ENCODE measurements around the gene FADD.
"Not testable (repeated sequence)": the region's sequence is repeated elsewhere in the genome, so short reads cannot be mapped to it uniquely, and the experiment has no call there.

The FADD gene

GRCh38 chr11:70206982-70207376 is 3.9 kb downstream of the FADD start:
- Histone ChIP-seq H3K9me3 (ENCODE audit: control insufficient read depth in 1 of 2, low read length in 2 of 2) (no peaks in the 10 kb centered on the region), H3K4me1 (ENCODE audit: control insufficient read depth in 1 of 2, insufficient read depth in 2 of 2, low read length in 2 of 2) (peaks cover 9 to 23% of the 10 kb centered on the region in 2 donors), H3K27me3 (ENCODE audit: low read depth, low read length) (no peaks in the 10 kb centered on the region), H3K27ac (ENCODE audit: low read length) (no peak overlapping the region), H3K4me3 (ENCODE audit: low read depth in 1 of 2, low read length in 2 of 2) (no peak overlapping the region), H3K36me3 (ENCODE audit: control insufficient read depth in 1 of 2, insufficient read depth in 2 of 2, low read length in 2 of 2) (peaks cover 18 to 44% of the 10 kb centered on the region in 2 donors)

GRCh38 chr11:70207531-70208131 is 4.5 kb downstream of the FADD start:
- no peak overlapping the region for H3K27ac ChIP-seq (ENCODE audit: low read length)
- peaks cover 18 to 44% of the 10 kb centered on the region in 2 donors for H3K36me3 ChIP-seq (ENCODE audit: control insufficient read depth in 1 of 2, insufficient read depth in 2 of 2, low read length in 2 of 2)
- no peaks in the 10 kb centered on the region for H3K27me3 ChIP-seq (ENCODE audit: low read depth, low read length)
- H3K4me3 ChIP-seq (ENCODE audit: low read depth in 1 of 2, low read length in 2 of 2): no peak overlapping the region
- no peaks in the 10 kb centered on the region for H3K9me3 ChIP-seq (ENCODE audit: control insufficient read depth in 1 of 2, low read length in 2 of 2)
- H3K4me1 ChIP-seq (ENCODE audit: control insufficient read depth in 1 of 2, insufficient read depth in 2 of 2, low read length in 2 of 2): peaks cover 9 to 20% of the 10 kb centered on the region in 2 donors

- H3K9me3 ChIP-seq (ENCODE audit: control insufficient read depth in 1 of 2, low read length in 2 of 2): no peaks in the 10 kb centered on the region
- peaks cover 5 to 10% of the 10 kb centered on the region in 2 donors for H3K4me1 ChIP-seq (ENCODE audit: control insufficient read depth in 1 of 2, insufficient read depth in 2 of 2, low read length in 2 of 2)
- no peaks in the 10 kb centered on the region for H3K27me3 ChIP-seq (ENCODE audit: low read depth, low read length)
- H3K27ac ChIP-seq (ENCODE audit: low read length): no peak overlapping the region
- H3K36me3 ChIP-seq (ENCODE audit: control insufficient read depth in 1 of 2, insufficient read depth in 2 of 2, low read length in 2 of 2): peaks cover 18 to 36% of the 10 kb centered on the region in 2 donors
- no peak overlapping the region for H3K4me3 ChIP-seq (ENCODE audit: low read depth in 1 of 2, low read length in 2 of 2)
These were observed 6.4 kb downstream of the FADD start for GRCh38 chr11:70209391-70209912.

GRCh38 chr11:70210051-70210501 is 7.0 kb downstream of the FADD start:
- no peaks in the 10 kb centered on the region for H3K27me3 ChIP-seq (ENCODE audit: low read depth, low read length)
- H3K27ac ChIP-seq (ENCODE audit: low read length): no peak overlapping the region
- H3K36me3 ChIP-seq (ENCODE audit: control insufficient read depth in 1 of 2, insufficient read depth in 2 of 2, low read length in 2 of 2): peaks cover 18 to 36% of the 10 kb centered on the region in 2 donors
- H3K4me3 ChIP-seq (ENCODE audit: low read depth in 1 of 2, low read length in 2 of 2): no peak overlapping the region
- peaks cover 0 to 4% of the 10 kb centered on the region in 2 donors for H3K4me1 ChIP-seq (ENCODE audit: control insufficient read depth in 1 of 2, insufficient read depth in 2 of 2, low read length in 2 of 2)
- H3K9me3 ChIP-seq (ENCODE audit: control insufficient read depth in 1 of 2, low read length in 2 of 2): no peaks in the 10 kb centered on the region

- Histone ChIP-seq H3K36me3 (ENCODE audit: control insufficient read depth in 1 of 2, insufficient read depth in 2 of 2, low read length in 2 of 2) (peaks cover 18 to 36% of the 10 kb centered on the region in 2 donors), H3K27me3 (ENCODE audit: low read depth, low read length) (no peaks in the 10 kb centered on the region), H3K4me1 (ENCODE audit: control insufficient read depth in 1 of 2, insufficient read depth in 2 of 2, low read length in 2 of 2) (no peaks in the 10 kb centered on the region), H3K4me3 (ENCODE audit: low read depth in 1 of 2, low read length in 2 of 2) (no peak overlapping the region), H3K9me3 (ENCODE audit: control insufficient read depth in 1 of 2, low read length in 2 of 2) (no peaks in the 10 kb centered on the region), H3K27ac (ENCODE audit: low read length) (no peak overlapping the region)
These were observed 7.4 kb downstream of the FADD start for GRCh38 chr11:70210530-70210929.

GRCh38 chr11:70212227-70212811 is 9.2 kb downstream of the FADD start:
- H3K4me3 ChIP-seq (ENCODE audit: low read depth in 1 of 2, low read length in 2 of 2): peak overlapping the region; percentile 28 to 33

GRCh38 chr11:70217388-70217787 is 14.3 kb downstream of the FADD start:
- not testable (repeated sequence) for H3K9me3 ChIP-seq (ENCODE audit: control insufficient read depth in 1 of 2, low read length in 2 of 2); H3K36me3 ChIP-seq (ENCODE audit: control insufficient read depth in 1 of 2, insufficient read depth in 2 of 2, low read length in 2 of 2); H3K4me3 ChIP-seq (ENCODE audit: low read depth in 1 of 2, low read length in 2 of 2); H3K4me1 ChIP-seq (ENCODE audit: control insufficient read depth in 1 of 2, insufficient read depth in 2 of 2, low read length in 2 of 2); H3K27me3 ChIP-seq (ENCODE audit: low read depth, low read length); H3K27ac ChIP-seq (ENCODE audit: low read length)

More at GRCh38 chr11:70212227-70212811, 9.2 kb downstream of the FADD start:
- no peaks in the 10 kb centered on the region for H3K9me3 ChIP-seq (ENCODE audit: control insufficient read depth in 1 of 2, low read length in 2 of 2)
- no peaks in the 10 kb centered on the region for H3K4me1 ChIP-seq (ENCODE audit: control insufficient read depth in 1 of 2, insufficient read depth in 2 of 2, low read length in 2 of 2)
- H3K27ac ChIP-seq (ENCODE audit: low read length): no peak overlapping the region
- H3K36me3 ChIP-seq (ENCODE audit: control insufficient read depth in 1 of 2, insufficient read depth in 2 of 2, low read length in 2 of 2): peaks cover 4 to 22% of the 10 kb centered on the region in 2 donors
- no peaks in the 10 kb centered on the region for H3K27me3 ChIP-seq (ENCODE audit: low read depth, low read length)

- not testable (repeated sequence) for H3K4me3 ChIP-seq (ENCODE audit: low read depth in 1 of 2, low read length in 2 of 2); H3K27me3 ChIP-seq (ENCODE audit: low read depth, low read length); H3K27ac ChIP-seq (ENCODE audit: low read length); H3K9me3 ChIP-seq (ENCODE audit: control insufficient read depth in 1 of 2, low read length in 2 of 2); H3K4me1 ChIP-seq (ENCODE audit: control insufficient read depth in 1 of 2, insufficient read depth in 2 of 2, low read length in 2 of 2); H3K36me3 ChIP-seq (ENCODE audit: control insufficient read depth in 1 of 2, insufficient read depth in 2 of 2, low read length in 2 of 2)
These were observed 15.0 kb downstream of the FADD start for GRCh38 chr11:70218076-70218475.

- Histone ChIP-seq H3K4me1 (ENCODE audit: control insufficient read depth in 1 of 2, insufficient read depth in 2 of 2, low read length in 2 of 2) (no peaks in the 10 kb centered on the region), H3K4me3 (ENCODE audit: low read depth in 1 of 2, low read length in 2 of 2) (no peak overlapping the region), H3K27me3 (ENCODE audit: low read depth, low read length) (no peaks in the 10 kb centered on the region)
These were observed 17.0 kb downstream of the FADD start for GRCh38 chr11:70220136-70220535.

GRCh38 chr11:70220920-70221319 is 17.8 kb downstream of the FADD start:
- no peak overlapping the region for H3K4me3 ChIP-seq (ENCODE audit: low read depth in 1 of 2, low read length in 2 of 2)
- H3K27me3 ChIP-seq (ENCODE audit: low read depth, low read length): no peaks in the 10 kb centered on the region
- H3K36me3 ChIP-seq (ENCODE audit: control insufficient read depth in 1 of 2, insufficient read depth in 2 of 2, low read length in 2 of 2): no peaks in the 10 kb centered on the region
- no peaks in the 10 kb centered on the region for H3K9me3 ChIP-seq (ENCODE audit: control insufficient read depth in 1 of 2, low read length in 2 of 2)
- no peak overlapping the region for H3K27ac ChIP-seq (ENCODE audit: low read length)
- H3K4me1 ChIP-seq (ENCODE audit: control insufficient read depth in 1 of 2, insufficient read depth in 2 of 2, low read length in 2 of 2): no peaks in the 10 kb centered on the region

More at GRCh38 chr11:70220136-70220535, 17.0 kb downstream of the FADD start:
- no peaks in the 10 kb centered on the region for H3K36me3 ChIP-seq (ENCODE audit: control insufficient read depth in 1 of 2, insufficient read depth in 2 of 2, low read length in 2 of 2)
- no peak overlapping the region for H3K27ac ChIP-seq (ENCODE audit: low read length)
- H3K9me3 ChIP-seq (ENCODE audit: control insufficient read depth in 1 of 2, low read length in 2 of 2): no peaks in the 10 kb centered on the region

- Histone ChIP-seq H3K36me3 (ENCODE audit: control insufficient read depth in 1 of 2, insufficient read depth in 2 of 2, low read length in 2 of 2) (no peaks in the 10 kb centered on the region), H3K27me3 (ENCODE audit: low read depth, low read length) (no peaks in the 10 kb centered on the region), H3K27ac (ENCODE audit: low read length) (peak overlapping the region; percentile 14), H3K4me3 (ENCODE audit: low read depth in 1 of 2, low read length in 2 of 2) (no peak overlapping the region), H3K4me1 (ENCODE audit: control insufficient read depth in 1 of 2, insufficient read depth in 2 of 2, low read length in 2 of 2) (no peaks in the 10 kb centered on the region), H3K9me3 (ENCODE audit: control insufficient read depth in 1 of 2, low read length in 2 of 2) (no peaks in the 10 kb centered on the region)
These were observed 22.6 kb downstream of the FADD start for GRCh38 chr11:70225681-70226177.

Data from muscle layer of duodenum (tissue), 2 donors.